Right lung (tissue), 10 donors: ENCODE results near the gene MRPS24. TPM values are rescaled to one million over a fixed set of nuclear protein-coding genes. Genes with fewer than 3 reads are reported as not detected.
"Not testable (repeated sequence)": the region's sequence is repeated elsewhere in the genome, so short reads cannot be mapped to it uniquely, and the experiment has no call there.

Experiments used
- DNase-seq, 2 donors: peaks; one replicate each; pipeline ENCODE4 v3.0.0-alpha.2; 2013
- long read RNA-seq, 8 donors: transcript quantifications; one replicate each; lab custom pipeline, GENCODE V29; 2026
- polyA plus RNA-seq, 5 donors: library from polyadenylated mRNA; unstranded; fragments of 120-200 nt; gene quantifications; one replicate each; pipeline versions ENCODE4 v1.2.1 to v1.2.3, GENCODE V29; 2013; ENCODE audit warnings: inconsistent platforms in 1 of 5, low replicate concordance in 1 of 5; ENCODE audit not compliant: insufficient read length in 5 of 5, insufficient read depth in 1 of 5

The MRPS24 gene
- polyA plus RNA-seq = 10 to 100 TPM; 47.9 to 88.1 (median 57.2) TPM
- long read RNA-seq, donor 1, transcript MRPS24-203 (3 exons, 743 nt) = minor isoform, 22 of 124 reads
- long read RNA-seq, donor 1, transcript MRPS24-201 (4 exons, 707 nt) = major isoform, 99 of 124 reads
- long read RNA-seq, donor 1, partial matches to known transcripts = 0 of 124 reads
- long read RNA-seq, donor 1, other reads (novel, unspliced or antisense) = 0 of 124 reads
- long read RNA-seq, donor 2, transcript MRPS24-203 (3 exons, 743 nt) = minor isoform, 20 of 69 reads
- long read RNA-seq, donor 2, transcript MRPS24-201 (4 exons, 707 nt) = major isoform, 39 of 69 reads
- long read RNA-seq, donor 2, partial matches to known transcripts = 8 of 69 reads
- long read RNA-seq, donor 2, other reads (novel, unspliced or antisense) = 0 of 69 reads
- long read RNA-seq, donor 3, transcript MRPS24-203 (3 exons, 743 nt) = minor isoform, 23 of 96 reads
- long read RNA-seq, donor 3, transcript MRPS24-201 (4 exons, 707 nt) = major isoform, 70 of 96 reads
- long read RNA-seq, donor 3, partial matches to known transcripts = 0 of 96 reads
- long read RNA-seq, donor 3, other reads (novel, unspliced or antisense) = 0 of 96 reads
- long read RNA-seq, donor 4, transcript MRPS24-201 (4 exons, 707 nt) = major isoform, 56 of 67 reads
- long read RNA-seq, donor 4, transcript MRPS24-203 (3 exons, 743 nt) = minor isoform, 9 of 67 reads
- long read RNA-seq, donor 4, partial matches to known transcripts = 0 of 67 reads
- long read RNA-seq, donor 4, other reads (novel, unspliced or antisense) = 0 of 67 reads
- long read RNA-seq, donor 5, transcript MRPS24-201 (4 exons, 707 nt) = major isoform, 116 of 164 reads
- long read RNA-seq, donor 5, transcript MRPS24-203 (3 exons, 743 nt) = minor isoform, 34 of 164 reads
- long read RNA-seq, donor 5, partial matches to known transcripts = 11 of 164 reads
- long read RNA-seq, donor 5, other reads (novel, unspliced or antisense) = 0 of 164 reads
- long read RNA-seq, donor 6, transcript MRPS24-201 (4 exons, 707 nt) = major isoform, 80 of 103 reads
- long read RNA-seq, donor 6, transcript MRPS24-205 (2 exons, 392 nt) = minor isoform, 7 of 103 reads
- long read RNA-seq, donor 6, transcript MRPS24-203 (3 exons, 743 nt) = minor isoform, 16 of 103 reads
- long read RNA-seq, donor 6, partial matches to known transcripts = 0 of 103 reads
- long read RNA-seq, donor 6, other reads (novel, unspliced or antisense) = 0 of 103 reads
- long read RNA-seq, donor 7, transcript MRPS24-201 (4 exons, 707 nt) = major isoform, 54 of 69 reads
- long read RNA-seq, donor 7, transcript MRPS24-203 (3 exons, 743 nt) = minor isoform, 15 of 69 reads
- long read RNA-seq, donor 7, partial matches to known transcripts = 0 of 69 reads
- long read RNA-seq, donor 7, other reads (novel, unspliced or antisense) = 0 of 69 reads
- long read RNA-seq, donor 8, transcript MRPS24-203 (3 exons, 743 nt) = minor isoform, 8 of 31 reads
- long read RNA-seq, donor 8, transcript MRPS24-201 (4 exons, 707 nt) = major isoform, 20 of 31 reads
- long read RNA-seq, donor 8, partial matches to known transcripts = 0 of 31 reads
- long read RNA-seq, donor 8, other reads (novel, unspliced or antisense) = 0 of 31 reads

GRCh38 chr7:43869006-43869866, at the start of gene MRPS24:
MRPS24 (minus strand) TSS chr7:43869517; CDS start chr7:43869495, 22 bp downstream.
- DNase-seq = peak; percentile 94

GRCh38 chr7:43915907-43916306, 46.6 kb upstream of the MRPS24 start:
- DNase-seq = no peak

DNA sequence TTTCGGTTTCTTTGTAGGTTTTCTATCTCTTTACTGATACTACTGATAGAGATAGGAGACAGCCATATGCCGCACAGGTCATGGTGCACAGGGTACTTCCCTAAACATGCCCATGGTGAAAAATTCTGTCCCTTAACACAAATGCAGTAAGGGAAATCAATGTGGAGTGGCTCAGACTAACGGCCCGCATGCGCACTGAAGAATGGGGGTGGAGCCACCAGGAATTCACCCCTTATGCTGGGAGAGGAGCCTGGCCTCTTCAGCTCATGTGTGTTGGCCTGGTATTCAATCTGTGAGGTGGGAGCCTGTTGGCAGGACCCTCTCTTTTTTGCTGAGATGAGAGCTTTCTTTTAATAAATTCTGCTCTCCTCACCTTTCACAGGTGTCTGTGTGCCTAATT, 45.5 kb upstream of the MRPS24 start:
- no peak for DNase-seq

DNA sequence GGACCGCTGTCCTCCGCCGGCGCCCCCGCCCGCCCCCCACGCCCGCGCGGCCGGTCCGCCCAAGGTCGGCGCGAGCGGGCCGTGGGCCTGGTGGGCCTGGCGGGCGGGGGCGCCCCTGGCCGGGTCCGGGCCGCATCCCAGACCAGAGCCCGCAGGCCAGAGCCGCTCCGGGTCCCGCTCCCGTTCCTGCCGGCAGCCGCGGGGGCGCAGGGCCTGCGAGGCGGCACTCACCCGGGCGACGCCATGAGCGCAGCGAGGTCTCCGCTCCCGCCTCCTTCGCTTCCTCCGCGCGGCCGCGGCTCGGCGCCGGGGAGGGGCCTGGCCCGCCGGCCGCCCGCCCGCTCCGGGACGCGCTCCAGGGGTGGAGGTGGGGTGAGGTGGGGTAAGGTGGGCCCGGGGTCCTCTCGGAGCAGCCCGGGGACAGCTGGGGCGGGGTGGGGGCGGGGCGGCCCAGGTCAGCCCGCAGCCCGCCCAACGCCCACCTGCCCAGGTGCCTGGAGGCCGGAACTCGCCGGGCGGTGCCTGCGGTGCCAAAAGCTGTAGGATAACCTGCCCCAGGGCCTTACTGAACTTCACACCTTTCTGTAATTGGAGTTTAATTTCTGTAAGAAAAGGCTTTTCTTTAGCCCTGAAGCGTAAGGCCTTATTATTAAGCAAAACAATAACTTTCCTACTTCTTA, 37.2 kb upstream of the MRPS24 start, which contains the start of gene URGCP:
Gene URGCP (minus strand): TSS at position 266 of the 680 bp plus-strand sequence. CDS start 21 bp downstream, at position 245.
- DNase-seq = peak; percentile 35 to 42

- peak; percentile 35 to 42 for DNase-seq
Measured at GRCh38 chr7:43905956-43906330, 36.6 kb upstream of the MRPS24 start.

DNA sequence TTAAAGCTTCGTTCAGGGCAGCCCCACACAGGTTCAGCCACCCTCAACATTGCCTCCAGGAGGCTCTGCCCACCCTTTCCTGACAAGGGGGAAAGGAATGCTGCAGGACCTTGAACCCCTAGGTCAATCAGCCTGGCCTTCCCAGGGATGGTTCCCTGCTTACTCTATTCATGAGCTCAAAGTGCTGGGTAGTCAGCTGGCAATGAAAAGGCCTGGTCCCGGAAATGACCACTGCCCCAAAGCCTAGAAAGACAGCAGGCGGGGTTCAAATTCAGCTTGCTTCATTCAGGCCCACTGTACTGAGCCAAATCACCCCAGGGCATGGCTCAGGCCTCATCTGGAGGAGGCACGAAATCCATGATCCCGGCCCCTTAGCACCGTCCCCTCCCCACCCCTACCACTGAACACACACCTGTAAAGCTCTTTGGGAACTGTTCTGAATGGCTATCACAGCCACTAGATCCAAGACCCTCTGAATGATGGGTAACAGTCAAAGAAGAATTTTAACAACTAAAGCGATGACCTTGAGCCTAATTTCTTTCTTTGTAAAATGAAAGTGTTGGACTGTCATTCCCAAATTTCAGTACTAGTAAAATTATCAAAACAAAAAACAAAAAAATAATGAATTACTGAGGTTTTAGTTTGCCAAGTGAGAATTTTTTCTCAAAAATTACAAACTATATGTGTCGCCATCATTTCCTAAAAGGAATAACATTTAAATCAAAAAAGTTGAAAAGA, 36.1 kb upstream of the MRPS24 start:
- no peak for DNase-seq

- DNase-seq = no peak
Measured at GRCh38 chr7:43904533-43905208, 35.4 kb upstream of the MRPS24 start.

- DNase-seq = no peak
Measured at GRCh38 chr7:43902542-43903054, 33.3 kb upstream of the MRPS24 start.

DNA sequence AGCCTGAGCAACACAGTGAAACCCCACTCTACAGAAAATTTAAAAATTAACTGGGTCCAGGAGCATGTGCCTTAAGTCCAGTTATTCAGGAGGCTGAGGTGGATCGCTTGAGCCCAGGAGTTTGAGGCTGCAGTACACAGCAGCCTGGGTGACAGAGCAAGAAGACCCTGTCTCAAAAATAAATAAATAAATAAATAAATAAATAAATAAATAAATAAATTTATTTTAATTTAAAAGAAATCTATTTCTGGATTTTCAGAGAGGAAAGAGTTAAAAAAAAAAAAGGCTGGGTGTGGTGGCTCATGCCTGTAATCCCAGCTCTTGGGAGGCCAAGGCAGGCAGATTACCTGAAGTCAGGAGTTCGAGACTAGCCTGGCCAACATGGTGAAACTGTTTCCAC, 29.3 kb upstream of the MRPS24 start:
- DNase-seq = not testable (repeated sequence)

DNA sequence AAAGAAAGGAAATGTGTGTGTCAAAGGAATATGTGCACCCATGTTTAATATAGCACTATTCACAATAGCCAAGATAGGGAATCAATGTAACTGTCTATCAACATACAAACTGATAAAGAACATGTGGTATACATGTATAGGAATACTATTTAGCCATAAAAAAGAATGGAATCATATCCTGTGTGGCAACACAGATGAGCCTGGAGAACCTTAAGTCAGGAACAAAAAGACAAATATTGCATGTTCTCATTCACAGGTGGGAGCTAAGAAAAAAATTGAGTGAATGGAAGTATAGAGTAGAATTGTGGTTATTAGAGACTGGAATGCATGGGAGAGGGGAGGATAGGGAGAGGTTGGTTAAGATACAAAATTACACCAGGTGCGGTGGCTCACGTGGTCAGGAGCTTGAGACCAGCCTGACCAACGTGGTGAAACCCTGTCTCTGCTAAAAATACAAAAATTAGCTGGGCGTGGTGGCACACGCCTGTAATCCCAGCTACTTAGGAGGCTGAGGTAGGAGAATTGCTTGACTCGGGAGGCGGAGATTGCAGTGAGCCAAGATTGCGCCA, 26.6 kb upstream of the MRPS24 start:
- no peak for DNase-seq

GRCh38 chr7:43891069-43891955, 22.0 kb upstream of the MRPS24 start:
- no peak for DNase-seq

GRCh38 chr7:43890468-43890867, 21.2 kb upstream of the MRPS24 start:
- DNase-seq = no peak

GRCh38 chr7:43888993-43889945, 20.0 kb upstream of the MRPS24 start:
- DNase-seq = no peak

GRCh38 chr7:43884617-43885016, 15.3 kb upstream of the MRPS24 start:
- DNase-seq = no peak

DNA sequence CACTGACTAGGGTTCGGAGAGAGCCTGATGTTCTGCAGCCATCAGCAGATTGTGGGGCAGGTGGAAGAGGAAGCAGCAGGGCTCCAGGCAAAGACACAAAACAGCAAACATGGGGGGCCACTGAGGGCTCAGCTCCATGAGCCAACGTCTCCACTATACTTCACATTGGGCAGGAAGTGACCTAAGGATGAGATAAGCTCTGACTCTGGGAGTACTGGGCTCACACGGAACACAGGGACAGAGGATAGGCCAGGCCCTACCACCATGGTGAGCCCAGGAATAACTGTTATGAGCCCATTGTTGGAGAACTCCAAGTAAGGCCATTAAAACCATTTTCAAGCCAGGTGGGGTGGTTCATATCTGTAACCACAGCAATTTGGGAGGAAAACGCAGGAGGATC, 14.9 kb upstream of the MRPS24 start:
- DNase-seq = no peak
